Measurements from ENCODE around the gene PRKCA. TPM values are rescaled to one million over a fixed set of nuclear protein-coding genes. Genes with fewer than 3 reads are reported as not detected.

Gene PRKCA
- total RNA-seq, 2 experiments from 2014 or later: 84.4 to 87.9 TPM

GRCh38 chr17:66431910-66432309 is 129.5 kb downstream of the PRKCA start:
- CTCF ChIA-PET: interaction anchor here (1.3 kb wide), 1 partner anchor 10 kb away, joined by 4 read pairs; no protein-coding TSS in a partner anchor
- Mint-ChIP-seq H3K9me3 (no peaks in the 10 kb centered on the region), H3K36me3 (ENCODE audit: low read depth) (peaks cover 5% of the 10 kb centered on the region), H3K4me3 (no peak overlapping the region), H3K27ac (no peak overlapping the region), H3K27me3 (no peaks in the 10 kb centered on the region), H3K4me1 (ENCODE audit: low read depth) (peaks cover 47% of the 10 kb centered on the region)
- DNase-seq (no peak), ATAC-seq (no peak)
- no peak for TF ChIP-seq CTCF (IDR thresholded peaks at IDR 0.05)
- intact Hi-C loops (cut with micrococcal nuclease): loop anchor here (10.0 kb wide), 1 partner anchor 243 kb away; no protein-coding TSS in a partner anchor
- POLR2A ChIA-PET: interaction anchor here (1.6 kb wide), 1 partner anchor 51 kb away, joined by 3 read pairs; no protein-coding TSS in a partner anchor

DNA sequence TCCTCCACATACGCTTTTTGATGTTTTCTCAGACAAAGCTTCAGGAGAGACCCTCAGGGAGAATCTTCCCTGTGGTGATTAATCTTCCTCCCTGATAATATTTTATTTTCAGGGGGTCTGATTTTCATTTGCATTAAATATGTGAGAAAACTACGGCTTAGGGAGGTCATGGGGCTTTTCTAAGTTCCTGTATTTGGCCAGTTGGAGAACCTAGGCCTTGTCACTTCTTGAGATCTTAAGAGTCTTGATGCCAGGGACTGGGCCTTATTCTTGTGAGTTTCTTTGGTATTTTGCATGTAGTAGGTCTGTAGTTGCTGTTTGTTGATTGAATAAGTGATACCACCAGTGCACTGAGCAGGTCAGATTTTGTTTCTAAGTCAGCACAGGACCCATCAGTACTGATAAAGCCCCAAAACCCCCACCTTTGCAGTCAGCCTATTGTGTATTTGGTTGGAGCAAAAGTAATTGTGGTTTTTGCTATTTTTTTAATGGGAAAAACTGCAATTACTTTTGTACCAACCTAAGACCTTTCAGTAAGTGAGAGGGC is 130.1 kb downstream of the PRKCA start:
- peaks cover 6% of the 10 kb centered on the region for H3K36me3 Mint-ChIP-seq (ENCODE audit: low read depth)
- TF ChIP-seq CTCF (IDR thresholded peaks at IDR 0.05): no peak
- DNase-seq (no peak), ATAC-seq (no peak)
- peak overlapping the region; percentile 37 for H3K27ac Mint-ChIP-seq
- H3K27me3 Mint-ChIP-seq: no peaks in the 10 kb centered on the region
- no peaks in the 10 kb centered on the region for H3K9me3 Mint-ChIP-seq
- POLR2A ChIA-PET: interaction anchor here (0.6 to 1.0 kb wide), 2 partner anchors 10 to 51 kb away, joined by 3 to 4 read pairs; no protein-coding TSS in a partner anchor
- intact Hi-C loops (cut with micrococcal nuclease): loop anchor here (10.0 kb wide), 1 partner anchor 242 kb away; no protein-coding TSS in a partner anchor
- no peak overlapping the region for H3K4me3 Mint-ChIP-seq
- peaks cover 44% of the 10 kb centered on the region for H3K4me1 Mint-ChIP-seq (ENCODE audit: low read depth)
- CTCF ChIA-PET: interaction anchor here (0.5 to 1.3 kb wide), 2 partner anchors 9 to 192 kb away, joined by 3 to 4 read pairs; no protein-coding TSS in a partner anchor

DNA sequence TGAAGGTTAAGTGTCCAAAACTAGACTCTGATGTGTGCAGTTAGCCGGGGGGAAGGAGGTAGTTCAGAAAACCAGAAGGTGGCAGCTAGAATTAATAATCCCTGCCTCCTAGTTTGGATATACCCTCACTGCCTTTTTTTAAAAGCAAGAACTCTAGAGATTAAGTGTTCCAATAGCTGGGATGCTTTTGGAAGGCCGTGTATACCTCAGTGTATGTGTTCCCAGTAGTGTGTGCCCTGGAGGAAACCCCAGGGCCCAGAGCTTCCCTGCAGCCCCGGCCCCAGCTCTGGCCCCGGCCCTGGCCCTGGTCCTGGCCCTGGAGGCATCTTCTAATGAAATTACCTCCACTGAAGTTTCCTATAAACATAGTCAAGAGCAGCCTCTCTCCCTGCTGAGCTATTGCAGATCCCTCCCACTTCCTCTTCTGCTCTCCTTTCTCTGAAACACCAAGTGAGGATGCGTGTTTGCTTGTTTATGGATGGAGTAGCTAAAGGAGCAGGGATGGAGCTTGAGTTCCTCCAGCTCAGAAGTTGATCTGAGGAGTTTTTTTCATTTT is 130.7 kb downstream of the PRKCA start:
- no peak overlapping the region for H3K27ac Mint-ChIP-seq
- H3K4me3 Mint-ChIP-seq: no peak overlapping the region
- TF ChIP-seq CTCF (IDR thresholded peaks at IDR 0.05): no peak
- intact Hi-C loops (cut with micrococcal nuclease): loop anchor here (10.0 kb wide), 1 partner anchor 242 kb away; no protein-coding TSS in a partner anchor
- H3K4me1 Mint-ChIP-seq (ENCODE audit: low read depth): peaks cover 41% of the 10 kb centered on the region
- CTCF ChIA-PET: interaction anchor here (0.5 to 1.6 kb wide), 4 partner anchors 8 to 192 kb away, joined by 3 to 4 read pairs (median 3); no protein-coding TSS in a partner anchor
- peaks cover 9% of the 10 kb centered on the region for H3K36me3 Mint-ChIP-seq (ENCODE audit: low read depth)
- DNase-seq (no peak), ATAC-seq (no peak)
- POLR2A ChIA-PET: interaction anchor here (0.6 to 1.0 kb wide), 2 partner anchors 10 to 52 kb away, joined by 3 to 4 read pairs; no protein-coding TSS in a partner anchor
- peaks cover 5% of the 10 kb centered on the region for H3K9me3 Mint-ChIP-seq
- no peaks in the 10 kb centered on the region for H3K27me3 Mint-ChIP-seq

DNA sequence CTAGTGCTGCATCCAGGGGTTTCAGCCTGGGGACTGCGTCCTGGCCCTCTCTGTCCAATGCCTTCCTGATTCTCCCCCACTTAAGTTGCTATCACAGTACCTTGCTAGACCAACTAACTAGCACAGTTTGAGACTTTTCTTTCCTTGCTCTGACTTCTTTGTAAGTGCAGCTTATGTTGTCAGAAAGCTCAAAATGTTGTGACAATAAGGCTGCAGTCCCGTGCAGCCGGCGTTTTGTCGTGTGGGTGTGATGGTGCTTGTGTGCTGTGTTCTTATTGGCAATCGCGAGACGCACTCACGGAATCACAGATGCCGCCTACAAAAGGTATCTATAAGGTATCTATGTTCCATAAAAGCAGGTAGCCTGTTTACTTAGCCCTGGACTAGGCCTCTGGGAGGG is 132.8 kb downstream of the PRKCA start:
- Mint-ChIP-seq H3K27ac (no peak overlapping the region), H3K9me3 (peaks cover 10% of the 10 kb centered on the region), H3K4me3 (no peak overlapping the region), H3K36me3 (ENCODE audit: low read depth) (peaks cover 22% of the 10 kb centered on the region), H3K4me1 (ENCODE audit: low read depth) (peaks cover 36% of the 10 kb centered on the region), H3K27me3 (no peaks in the 10 kb centered on the region)
- intact Hi-C loops (cut with micrococcal nuclease): loop anchor here (10.0 kb wide), 1 partner anchor 240 kb away; no protein-coding TSS in a partner anchor
- DNase-seq (no peak), ATAC-seq (no peak)
- ChIA-PET CTCF (interaction anchor here (0.8 to 1.4 kb wide), 4 partner anchors 8 to 157 kb away, joined by 3 to 4 read pairs (median 3); no protein-coding TSS in a partner anchor), POLR2A (no interaction called here)
- TF ChIP-seq CTCF (IDR thresholded peaks at IDR 0.05): no peak
